Psoas muscle (tissue), 8 donors: ENCODE measurements around the gene CACUL1. TPM values are rescaled to one million over a fixed set of nuclear protein-coding genes. Genes with fewer than 3 reads are reported as not detected.

ENCODE experiments used
- ATAC-seq, 4 donors: fragments of 200-7000 bp; cut with Tn5 transposase; one replicate each; pipeline ENCODE4 v1.9.1; 2020; ENCODE audit warnings: moderate library complexity in 3 of 4, mild to moderate bottlenecking in 2 of 4
- DNase-seq, 2 donors: peaks; one replicate each; pipeline ENCODE4 v3.0.0-alpha.2; 2020
- H3K27ac ChIP-seq: fragments of 200-600 bp; one replicate; pipeline ENCODE4 v1.8.0; 2022
- H3K27me3 ChIP-seq, 3 donors: fragments of 200-600 bp in 1 of 3; one replicate each; pipeline versions ENCODE4 v1.6.1 to v1.8.0; 2013 to 2022; ENCODE audit warnings: low read length in 2 of 3, mild to moderate bottlenecking in 2 of 3, moderate library complexity in 1 of 3; ENCODE audit not compliant: insufficient read depth in 3 of 3
- H3K36me3 ChIP-seq, 2 donors: fragments of 200-600 bp in 1 of 2; one replicate each; pipeline versions ENCODE4 v1.6.1 to v1.8.0; 2013 to 2022; ENCODE audit warnings: low read depth in 1 of 2, mild to moderate bottlenecking in 1 of 2, moderate library complexity in 1 of 2; ENCODE audit not compliant: insufficient read depth in 1 of 2
- H3K4me1 ChIP-seq: fragments of 200-600 bp; one replicate; pipeline ENCODE4 v1.8.0; 2022
- H3K4me3 ChIP-seq: fragments of 200-600 bp; one replicate; pipeline ENCODE4 v1.8.0; 2022; ENCODE audit warnings: mild to moderate bottlenecking
- H3K9me3 ChIP-seq: fragments of 200-600 bp; one replicate; pipeline ENCODE4 v1.8.0; 2022
- CTCF ChIP-seq: fragments of 200-600 bp; IDR thresholded peaks from one replicate; pipeline ENCODE4 v1.8.0; 2022; ENCODE audit warnings: antibody characterized with exemption
- WGBS, 3 donors: extraction: QIAGEN DNeasy Blood & Tissue Kit; methylation state at CpG; one replicate each; pipeline versions ENCODE4 v1.1.6 to v1.1.7; 2013; 5-methylcytosine and 5-hydroxymethylcytosine counted together
- intact Hi-C, 2 donors: fragments of 100-400 bp; cut with DNase I; formaldehyde crosslinking; loops; one replicate each; pipeline versions ENCODE4 v1.11.0 to v1.14.2; 2022
- polyA plus RNA-seq, 3 donors: library from polyadenylated mRNA; stranded (reverse); fragments of 200-250 nt; gene quantifications; one replicate each; pipeline ENCODE4 v1.2.3, GENCODE V29; 2013
- total RNA-seq, 4 donors: library from RNA; stranded (reverse); fragmentation: NEBNext Ultra II Directional in 2 of 4; extraction: Animal tissue kit (Norgen Biotek cat#: 25700) in 2 of 4; gene quantifications; one replicate each; pipeline versions ENCODE4 v1.2.1 to v1.2.4, GENCODE V29; 2021 to 2023
- donor health status: healthy with polysubstance abuse.
- donor health status: DM: no; HTN: no; CAD: no; lungs with moderate emphysema.
- donor health status: Bipolar disorder and iron deficiency.
- donor health status: healthy.
- donor health status: DM: yes; HTN: yes; CAD: no.
- donor health status: DM: no; HTN: no; CAD: no.
- donor health status: DM: no; HTN: no; CAD: no.
- donor health status: DM: yes; HTN: yes; CAD: no.

The CACUL1 gene
- total and polyA plus RNA-seq, 7 donors: 5.9 to 41.0 (median 22.1) TPM

- WGBS, 3 donors: 80 to 89% (median 86%) methylated on average over 7 of the region's 7 CpGs
- no peak overlapping the region for H3K27ac ChIP-seq
- no peaks in the 10 kb centered on the region for H3K36me3 ChIP-seq
- no peak for ATAC-seq
- no peak overlapping the region for H3K4me3 ChIP-seq
- H3K9me3 ChIP-seq: no peaks in the 10 kb centered on the region
- no peaks in the 10 kb centered on the region for H3K4me1 ChIP-seq
- DNase-seq: no peak
- no peak for TF ChIP-seq CTCF
- no peaks in the 10 kb centered on the region for H3K27me3 ChIP-seq
- intact Hi-C loops: no loop called here
These were observed 24.0 kb upstream of the CACUL1 start for GRCh38 chr10:118778727-118779126.

- Histone ChIP-seq H3K36me3 (no peaks in the 10 kb centered on the region), H3K4me3 (no peak overlapping the region), H3K27ac (no peak overlapping the region), H3K27me3 (no peaks in the 10 kb centered on the region), H3K9me3 (no peaks in the 10 kb centered on the region), H3K4me1 (no peaks in the 10 kb centered on the region)
- no peak for TF ChIP-seq CTCF
- DNase-seq (no peak), ATAC-seq (no peak)
- WGBS, 3 donors: 71 to 87% (median 77%) methylated on average over 5 of the region's 5 CpGs
- intact Hi-C loops: no loop called here
These were observed 22.2 kb upstream of the CACUL1 start for GRCh38 chr10:118776960-118777359.

- intact Hi-C loops: no loop called here
- 89 to 94% (median 92%) methylated on average over 3 of the region's 3 CpGs for WGBS, 3 donors
- TF ChIP-seq CTCF: no peak
- Histone ChIP-seq H3K4me3 (no peak overlapping the region), H3K4me1 (no peaks in the 10 kb centered on the region), H3K9me3 (no peaks in the 10 kb centered on the region), H3K27ac (no peak overlapping the region), H3K27me3 (no peaks in the 10 kb centered on the region), H3K36me3 (no peaks in the 10 kb centered on the region)
- no peak for ATAC-seq
- DNase-seq: no peak
These were observed 21.3 kb upstream of the CACUL1 start for GRCh38 chr10:118776033-118776432.

GRCh38 chr10:118775478-118775877 is 20.7 kb upstream of the CACUL1 start:
- H3K27me3 ChIP-seq: no peaks in the 10 kb centered on the region
- intact Hi-C loops: no loop called here
- no peak overlapping the region for H3K27ac ChIP-seq
- DNase-seq (no peak), ATAC-seq (no peak)
- no peak overlapping the region for H3K4me3 ChIP-seq
- TF ChIP-seq CTCF: no peak
- no peaks in the 10 kb centered on the region for H3K36me3 ChIP-seq
- WGBS, 3 donors: 79 to 86% (median 84%) methylated on average over 7 of the region's 7 CpGs
- H3K4me1 ChIP-seq: no peaks in the 10 kb centered on the region
- H3K9me3 ChIP-seq: no peaks in the 10 kb centered on the region

GRCh38 chr10:118773041-118773440 is 18.3 kb upstream of the CACUL1 start:
- WGBS, 3 donors: 88 to 90% (median 88%) methylated on average over 4 of the region's 4 CpGs

More at GRCh38 chr10:118773041-118773440, 18.3 kb upstream of the CACUL1 start:
- DNase-seq (no peak), ATAC-seq (no peak)
- no peaks in the 10 kb centered on the region for H3K4me1 ChIP-seq
- no peaks in the 10 kb centered on the region for H3K27me3 ChIP-seq
- no peaks in the 10 kb centered on the region for H3K9me3 ChIP-seq
- no peak overlapping the region for H3K4me3 ChIP-seq
- intact Hi-C loops: no loop called here
- H3K36me3 ChIP-seq: no peaks in the 10 kb centered on the region
- H3K27ac ChIP-seq: no peak overlapping the region
- no peak for TF ChIP-seq CTCF
